ENCODE measurements around the gene CCDC198. TPM values are rescaled to one million over a fixed set of nuclear protein-coding genes. Genes with fewer than 3 reads are reported as not detected.

CCDC198 gene
- total RNA-seq, 2 donors from 2014 or later = not detected

DNA sequence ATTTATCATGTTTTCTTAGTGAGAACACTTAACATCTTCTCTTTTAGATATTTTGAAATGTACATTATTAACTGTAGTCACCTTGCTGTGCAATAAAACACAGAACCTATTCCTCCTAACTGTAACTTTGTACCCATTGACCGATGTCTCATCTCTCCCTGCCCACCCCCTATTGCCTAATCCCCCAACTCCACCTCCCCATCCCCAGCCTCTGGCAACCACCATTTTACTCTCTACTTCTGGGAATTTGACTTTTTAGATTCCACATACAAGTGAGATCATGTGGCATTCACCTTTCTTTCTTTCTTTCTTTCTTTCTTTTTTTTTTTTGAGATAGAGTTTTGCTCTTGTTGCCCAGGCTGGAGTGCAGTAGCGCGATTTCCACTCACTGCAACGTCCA lies 4.4 kb upstream of the CCDC198 start:
- no peak for TF ChIP-seq CTCF (IDR thresholded peaks at IDR 0.05)
- Histone ChIP-seq H3K27ac (no peak overlapping the region), H3K27me3 (no peaks in the 10 kb centered on the region), H3K9me3 (no peaks in the 10 kb centered on the region), H3K36me3 (no peaks in the 10 kb centered on the region), H3K4me3 (no peak overlapping the region), H3K9ac (ENCODE audit: low read depth in 2 of 2, low read length in 2 of 2) (no peak overlapping the region), H3K4me1 (no peaks in the 10 kb centered on the region)
- intact Hi-C loops (cut with DNase I) = no loop called here
- DNase-seq = no peak

DNA sequence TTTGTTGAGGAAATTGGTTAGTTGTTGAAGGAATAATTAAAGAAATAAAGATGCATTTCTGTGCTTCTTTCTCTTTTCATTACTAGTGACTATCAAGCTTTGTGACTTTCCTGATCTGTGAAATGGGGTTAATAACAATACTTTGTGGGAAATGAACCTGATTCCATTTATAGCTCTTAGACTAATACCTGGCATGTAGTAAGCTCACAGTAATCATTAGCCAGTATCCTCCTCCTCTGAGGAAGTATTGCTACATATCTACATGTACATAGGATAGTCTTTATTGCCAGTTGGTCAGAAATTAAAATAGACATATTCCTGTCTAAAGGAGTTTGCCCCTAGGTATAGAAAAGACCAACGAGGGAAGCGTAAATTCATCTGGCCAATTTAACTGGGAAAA lies 1.8 kb upstream of the CCDC198 start:
- Histone ChIP-seq H3K36me3 (no peaks in the 10 kb centered on the region), H3K27ac (no peak overlapping the region), H3K27me3 (no peaks in the 10 kb centered on the region), H3K4me1 (no peaks in the 10 kb centered on the region), H3K4me3 (no peak overlapping the region), H3K9me3 (no peaks in the 10 kb centered on the region), H3K9ac (ENCODE audit: low read depth in 2 of 2, low read length in 2 of 2) (no peak overlapping the region)
- TF ChIP-seq CTCF (IDR thresholded peaks at IDR 0.05) = no peak
- intact Hi-C loops (cut with DNase I) = no loop called here
- no peak for DNase-seq

DNA sequence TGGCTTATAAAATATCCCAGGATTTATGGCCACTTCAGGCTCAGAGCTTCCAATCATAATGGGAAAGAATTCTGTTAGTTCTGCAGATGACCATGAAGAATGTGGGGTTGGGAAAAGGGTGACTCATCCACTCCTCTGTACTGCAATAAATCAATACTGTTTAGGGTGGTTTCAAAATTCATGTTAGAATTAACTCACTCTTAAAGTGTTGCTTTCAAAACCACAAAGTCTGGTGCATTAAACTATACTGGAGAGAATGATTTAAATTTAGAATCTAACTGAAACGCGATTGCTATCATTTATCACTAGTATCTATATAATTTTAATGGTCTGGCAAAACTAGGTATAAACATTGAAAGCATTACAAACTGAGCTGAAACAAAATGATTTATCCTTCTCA lies 798 bp downstream of the CCDC198 start:
- DNase-seq = no peak
- intact Hi-C loops (cut with DNase I) = no loop called here
- no peak for TF ChIP-seq CTCF (IDR thresholded peaks at IDR 0.05)
- no peaks in the 10 kb centered on the region for H3K4me1 ChIP-seq
- H3K27ac ChIP-seq = no peak overlapping the region
- no peak overlapping the region for H3K9ac ChIP-seq (ENCODE audit: low read depth in 2 of 2, low read length in 2 of 2)
- no peaks in the 10 kb centered on the region for H3K36me3 ChIP-seq
- H3K27me3 ChIP-seq = no peaks in the 10 kb centered on the region
- H3K4me3 ChIP-seq = no peak overlapping the region
- H3K9me3 ChIP-seq = no peaks in the 10 kb centered on the region

GRCh38 chr14:57491640-57492039 lies 2.0 kb downstream of the CCDC198 start:
- no peaks in the 10 kb centered on the region for H3K36me3 ChIP-seq
- intact Hi-C loops (cut with DNase I) = no loop called here
- no peak for DNase-seq
- no peak overlapping the region for H3K9ac ChIP-seq (ENCODE audit: low read depth in 2 of 2, low read length in 2 of 2)
- no peak overlapping the region for H3K27ac ChIP-seq
- H3K4me3 ChIP-seq = no peak overlapping the region
- no peak for TF ChIP-seq CTCF (IDR thresholded peaks at IDR 0.05)
- H3K4me1 ChIP-seq = no peaks in the 10 kb centered on the region
- H3K9me3 ChIP-seq = no peaks in the 10 kb centered on the region
- no peaks in the 10 kb centered on the region for H3K27me3 ChIP-seq

DNA sequence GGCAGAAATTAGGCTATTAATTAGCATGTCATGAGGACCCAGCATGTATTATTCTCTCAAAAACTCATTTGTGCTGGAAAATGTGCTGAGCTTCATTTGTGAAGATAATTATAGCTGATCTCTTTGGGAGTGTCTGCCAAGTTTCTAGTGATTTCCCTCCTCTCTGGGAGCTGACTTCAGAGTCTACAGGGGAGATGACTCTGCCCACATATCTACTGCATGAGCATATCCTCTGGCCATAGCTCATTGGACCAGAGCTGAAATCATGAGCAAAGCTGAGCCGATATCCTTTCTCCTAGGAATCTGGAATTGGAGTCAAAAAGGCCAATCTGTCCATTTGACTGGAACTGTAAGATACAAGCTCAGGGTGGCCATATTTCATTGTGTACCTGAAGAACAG lies 5.9 kb downstream of the CCDC198 start:
- Histone ChIP-seq H3K27ac (no peak overlapping the region), H3K4me1 (no peaks in the 10 kb centered on the region), H3K9me3 (no peaks in the 10 kb centered on the region), H3K27me3 (no peaks in the 10 kb centered on the region), H3K4me3 (no peak overlapping the region), H3K36me3 (no peaks in the 10 kb centered on the region), H3K9ac (ENCODE audit: low read depth in 2 of 2, low read length in 2 of 2) (no peak overlapping the region)
- DNase-seq = no peak
- intact Hi-C loops (cut with DNase I) = loop anchor here (2.0 kb wide), 1 partner anchor 585 kb away; no protein-coding TSS in a partner anchor
- TF ChIP-seq CTCF (IDR thresholded peaks at IDR 0.05) = no peak

All from colonic mucosa (tissue), 4 donors.